Calu3 (cell line): ENCODE data around the gene SLCO2B1. TPM values are rescaled to one million over a fixed set of nuclear protein-coding genes. Genes with fewer than 3 reads are reported as not detected.

Experiments
- BruUV-seq: library from RNA; stranded (reverse); fragments of 400-500 nt; replicated peaks from 2 replicates; lab custom pipeline; 2021; lab: Mats Ljungman, UMichigan
- CTCF ChIA-PET: fragments of 300-600 bp; sonication (Branson Sonifier 250); formaldehyde crosslinking; loops from one replicate; lab custom pipeline; 2022; ENCODE audit warnings: antibody characterized with exemption; lab: Charles Lee
- DNase-seq: peaks from one replicate; pipeline ENCODE4 v3.0.0; 2022
- H3K27ac Mint-ChIP-seq: one replicate; pipeline ENCODE4 v1.8.0; 2022; ENCODE audit warnings: mixed read lengths; ENCODE audit not compliant: unreplicated experiment
- H3K27me3 Mint-ChIP-seq: one replicate; pipeline ENCODE4 v1.8.0; 2022; ENCODE audit warnings: mixed read lengths; ENCODE audit not compliant: unreplicated experiment
- H3K36me3 Mint-ChIP-seq: one replicate; pipeline ENCODE4 v1.8.0; 2022; ENCODE audit warnings: mild to moderate bottlenecking, moderate library complexity, mixed read lengths; ENCODE audit not compliant: insufficient read depth, unreplicated experiment
- H3K4me1 Mint-ChIP-seq: one replicate; pipeline ENCODE4 v1.8.0; 2022; ENCODE audit warnings: mild to moderate bottlenecking, low read depth, mixed read lengths; ENCODE audit not compliant: unreplicated experiment
- H3K4me3 Mint-ChIP-seq: one replicate; pipeline ENCODE4 v1.8.0; 2022; ENCODE audit warnings: mild to moderate bottlenecking, low read depth, moderate library complexity, mixed read lengths; ENCODE audit not compliant: unreplicated experiment
- H3K9me3 Mint-ChIP-seq: one replicate; pipeline ENCODE4 v1.8.0; 2022; ENCODE audit warnings: low read depth, mixed read lengths; ENCODE audit not compliant: unreplicated experiment
- CTCF ChIP-seq: fragments of 200-600 bp; IDR thresholded peaks from one replicate; pipeline ENCODE4 v1.8.0; 2022; ENCODE audit warnings: antibody characterized with exemption; ENCODE audit not compliant: unreplicated experiment
- intact Hi-C: fragments of 100-400 bp; cut with micrococcal nuclease; formaldehyde crosslinking; loops from one replicate; pipeline ENCODE4 v1.10.0; 2022; ENCODE audit not compliant: unreplicated experiment
- total RNA-seq: library from RNA; stranded (reverse); gene quantifications from 2 replicates; pipeline ENCODE4 v1.2.3, GENCODE V29; 2022

Gene SLCO2B1
- total RNA-seq, 1 experiment from 2014 or later, result 0.31 TPM

DNA sequence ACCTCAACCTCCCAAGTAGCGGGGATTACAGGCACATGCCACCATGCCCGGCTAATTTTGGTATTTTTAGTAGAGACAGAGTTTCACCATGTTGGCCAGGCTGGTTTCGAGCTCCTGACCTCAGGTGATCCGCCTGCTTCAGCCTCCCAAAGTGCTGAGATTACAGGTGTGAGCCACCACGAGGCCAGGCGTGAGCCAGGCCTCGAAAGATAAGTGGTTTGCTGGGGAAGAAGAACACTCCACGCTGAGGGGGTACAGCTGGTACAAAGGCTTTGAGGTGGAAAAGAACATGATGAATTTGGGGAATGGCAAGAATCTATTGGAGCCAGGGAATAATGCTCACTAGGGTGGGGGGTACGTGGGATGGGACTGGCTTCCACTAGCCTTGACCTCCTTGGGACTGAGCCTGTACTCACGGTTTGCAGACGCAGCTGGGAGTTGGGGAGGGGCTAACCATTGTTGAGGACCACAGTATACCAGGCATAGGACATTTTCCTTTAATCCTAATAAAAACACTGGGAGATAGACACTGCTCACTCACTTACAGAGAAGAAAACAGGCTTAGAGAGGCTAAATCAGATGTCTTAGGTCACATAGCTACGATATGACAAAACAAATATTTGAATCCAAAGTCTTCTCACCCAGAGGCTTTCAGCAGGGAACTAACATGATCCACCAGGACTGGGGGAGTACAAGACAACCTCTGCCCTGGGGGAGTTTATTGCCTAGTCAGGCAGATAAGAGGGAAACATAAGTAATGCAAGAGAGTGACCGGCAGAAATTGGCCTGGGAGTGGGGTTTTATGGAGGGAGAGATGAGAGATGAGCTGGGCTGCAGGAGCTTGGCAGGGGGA, 4.9 kb downstream of the SLCO2B1 start:
- no peaks in the 10 kb centered on the region for H3K36me3 Mint-ChIP-seq
- TF ChIP-seq CTCF, result no peak
- no TSS peak for BruUV-seq
- intact Hi-C loops, result no loop called here
- H3K27me3 Mint-ChIP-seq, result peaks cover 24% of the 10 kb centered on the region
- CTCF ChIA-PET, result no interaction called here
- H3K27ac Mint-ChIP-seq, result no peak overlapping the region
- DNase-seq, result no peak
- H3K9me3 Mint-ChIP-seq, result peaks cover 3% of the 10 kb centered on the region
- no peak overlapping the region for H3K4me3 Mint-ChIP-seq
- peaks cover 37% of the 10 kb centered on the region for H3K4me1 Mint-ChIP-seq

- Mint-ChIP-seq H3K36me3 (no peaks in the 10 kb centered on the region), H3K4me3 (no peak overlapping the region), H3K27me3 (peaks cover 3% of the 10 kb centered on the region), H3K9me3 (peaks cover 6% of the 10 kb centered on the region), H3K4me1 (peaks cover 27% of the 10 kb centered on the region), H3K27ac (no peak overlapping the region)
- DNase-seq, result no peak
- no TSS peak for BruUV-seq
- intact Hi-C loops, result no loop called here
- CTCF ChIA-PET, result no interaction called here
- TF ChIP-seq CTCF, result no peak
Observed at GRCh38 chr11:75158241-75158640, 7.3 kb downstream of the SLCO2B1 start.

DNA sequence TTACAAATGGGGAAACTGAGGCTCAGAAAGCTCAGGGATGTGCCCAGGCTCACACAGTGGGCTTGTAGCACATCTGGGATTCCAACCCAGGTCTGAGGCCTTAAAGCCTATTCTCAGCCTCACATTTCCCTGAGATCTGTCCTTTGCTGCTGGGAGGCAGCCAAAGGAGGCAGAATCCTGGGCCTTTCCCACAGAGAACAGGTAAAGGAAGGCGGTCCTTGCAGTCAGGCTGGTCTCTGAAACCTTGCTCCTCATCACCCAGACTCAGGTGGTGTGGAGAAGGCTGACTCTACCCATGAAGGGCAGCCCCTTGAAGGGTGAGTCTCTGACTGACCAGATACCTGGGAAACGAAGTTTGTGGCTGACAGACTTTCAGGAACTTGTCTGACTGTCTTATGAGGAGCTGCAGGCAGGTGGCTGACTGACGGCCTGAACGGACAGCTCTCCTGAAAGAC, 7.8 kb downstream of the SLCO2B1 start:
- Mint-ChIP-seq H3K4me3 (no peak overlapping the region), H3K27ac (no peak overlapping the region), H3K36me3 (no peaks in the 10 kb centered on the region), H3K9me3 (peaks cover 6% of the 10 kb centered on the region), H3K27me3 (peaks cover 7% of the 10 kb centered on the region), H3K4me1 (peaks cover 27% of the 10 kb centered on the region)
- no peak for TF ChIP-seq CTCF
- CTCF ChIA-PET, result interaction anchor here (1.3 kb wide), 1 partner anchor 18 kb away, joined by 3 read pairs; no protein-coding TSS in a partner anchor
- no TSS peak for BruUV-seq
- intact Hi-C loops, result no loop called here
- DNase-seq, result no peak

- H3K4me1 Mint-ChIP-seq, result peaks cover 27% of the 10 kb centered on the region
- H3K27ac Mint-ChIP-seq, result no peak overlapping the region
- intact Hi-C loops, result no loop called here
- peaks cover 6% of the 10 kb centered on the region for H3K9me3 Mint-ChIP-seq
- no peak overlapping the region for H3K4me3 Mint-ChIP-seq
- no peak for TF ChIP-seq CTCF
- CTCF ChIA-PET, result interaction anchor here (0.6 to 1.3 kb wide), 3 partner anchors 11 to 170 kb away, joined by 3 to 5 read pairs (median 3); no protein-coding TSS in a partner anchor
- H3K36me3 Mint-ChIP-seq, result no peaks in the 10 kb centered on the region
- no TSS peak for BruUV-seq
- DNase-seq, result peak; percentile 39
- peaks cover 14% of the 10 kb centered on the region for H3K27me3 Mint-ChIP-seq
Observed at GRCh38 chr11:75159151-75159953, 8.4 kb downstream of the SLCO2B1 start.
